Epithelial cell of umbilical artery (primary cell): ENCODE data around the gene FKBP11. TPM values are rescaled to one million over a fixed set of nuclear protein-coding genes. Genes with fewer than 3 reads are reported as not detected.

Experiments used
- total RNA-seq: library from RNA; depleted of rRNA; stranded (reverse); fragments of >200 nt; gene quantifications from 2 replicates; pipeline ENCODE4 v1.2.3, GENCODE V29; 2014

FKBP11 gene
- total RNA-seq, result 18.4 and 21.4 TPM in 2 replicates

GRCh38 chr12:48925304-48926011 is at the start of gene FKBP11:
TSS of gene FKBP11 (minus strand) at chr12:48925492. CDS start at chr12:48925428, 64 bp downstream.

GRCh38 chr12:48957141-48958048 is 32.1 kb upstream of the FKBP11 start, which contains the start of gene ARF3:
TSS of gene ARF3 (minus strand) at chr12:48957487. CDS start at chr12:48941095, 16,392 bp downstream.

Other genes with a start within 250 kb of the FKBP11 start
- 54.0 and 54.6 TPM in 2 replicates for gene KANSL2, start 243.3 kb downstream of the FKBP11 start, total RNA-seq
- 19.8 and 28.3 TPM in 2 replicates for gene CCNT1, start 208.8 kb downstream of the FKBP11 start, total RNA-seq
- gene ADCY6, start 136.4 kb downstream of the FKBP11 start, total RNA-seq, result 27.8 and 33.5 TPM in 2 replicates
- gene CACNB3, start 107.0 kb downstream of the FKBP11 start, total RNA-seq, result 14.1 and 15.3 TPM in 2 replicates
- 78.0 and 112 TPM in 2 replicates for gene DDX23, start 73.3 kb downstream of the FKBP11 start, total RNA-seq
- gene RND1, start 59.6 kb downstream of the FKBP11 start, total RNA-seq, result 1.6 and 2.1 TPM in 2 replicates
- gene ARF3, start 32.0 kb upstream of the FKBP11 start, total RNA-seq, result 37.4 and 42.2 TPM in 2 replicates
- 0.32 TPM in 1 of 2 replicates, not detected in the other for gene WNT10B, start 46.2 kb upstream of the FKBP11 start, total RNA-seq
- gene WNT1, start 52.8 kb upstream of the FKBP11 start, total RNA-seq, result not detected in 2 replicates
- gene DDN, start 73.9 kb upstream of the FKBP11 start, total RNA-seq, result 0.15 and 0.32 TPM in 2 replicates
- gene PRKAG1, start 93.3 kb upstream of the FKBP11 start, total RNA-seq, result 50.5 and 62.7 TPM in 2 replicates
- 21.1 and 29.8 TPM in 2 replicates for gene KMT2D, start 135.3 kb upstream of the FKBP11 start, total RNA-seq
- 1.6 and 4.9 TPM in 2 replicates for gene RHEBL1, start 144.5 kb upstream of the FKBP11 start, total RNA-seq
- gene DHH, start 169.3 kb upstream of the FKBP11 start, total RNA-seq, result 3.9 and 9.9 TPM in 2 replicates
- gene LMBR1L, start 185.4 kb upstream of the FKBP11 start, total RNA-seq, result 84.8 and 91.6 TPM in 2 replicates
- 1,902 and 1,994 TPM in 2 replicates for gene TUBA1B, start 205.9 kb upstream of the FKBP11 start, total RNA-seq